Measurements from ENCODE around the gene CDC20. TPM values are rescaled to one million over a fixed set of nuclear protein-coding genes. Genes with fewer than 3 reads are reported as not detected.

CDC20 gene
- total RNA-seq, 1 donor from 2014 or later: 11.0 TPM

Small RNA genes within 50 kb of the gene (microRNA-seq; reads per million reads assigned to microRNA genes)
- gene MIR6734 (ENCODE audit: borderline number of aligned reads, borderline replicate concordance): 1.9 reads per million

Other genes with a start within 250 kb of the CDC20 start
- gene EBNA1BP2, start 186.7 kb upstream of the CDC20 start, total RNA-seq: 43.5 TPM
- not detected for gene CFAP57, start 186.7 kb upstream of the CDC20 start, total RNA-seq
- gene TMEM125, start 89.0 kb upstream of the CDC20 start, total RNA-seq: 1.2 TPM
- 2.2 TPM for gene C1orf210, start 73.4 kb upstream of the CDC20 start, total RNA-seq
- gene TIE1, start 58.0 kb upstream of the CDC20 start, total RNA-seq: 36.1 TPM
- not detected for gene MPL, start 21.2 kb upstream of the CDC20 start, total RNA-seq
- 62.1 TPM for gene ELOVL1, start 9.0 kb downstream of the CDC20 start, total RNA-seq
- 33.6 TPM for gene MED8, start 30.8 kb downstream of the CDC20 start, total RNA-seq
- gene SZT2, start 30.9 kb downstream of the CDC20 start, total RNA-seq: 42.5 TPM
- 25.8 TPM for gene HYI, start 95.0 kb downstream of the CDC20 start, total RNA-seq
- gene PTPRF, start 171.9 kb downstream of the CDC20 start, total RNA-seq: 139 TPM

Measured in vagina (tissue), 2 donors.